SK-N-SH treated with all-trans-retinoic acid at 6 μM for 48 hours (cell line): Measurements from ENCODE around the gene PABPN1L.
A peak's percentile ranks its signal among the peaks of the same experiment; 100 is the strongest.

Experiments
- ATAC-seq: fragments of 200-7000 bp; cut with Tn5 transposase; 3 replicates; pipeline ENCODE4 v1.9.1; 2020; ENCODE audit warnings: mild to moderate bottlenecking, moderate library complexity
- BACH2 ChIP-seq: fragments of 250-450 bp; sonication (Bioruptor Pico); IDR thresholded peaks from 2 replicates; pipeline ENCODE4 v1.9.0; 2021; ENCODE audit warnings: mild to moderate bottlenecking, borderline replicate concordance
- CSDC2 ChIP-seq: fragments of 250-450 bp; sonication (Bioruptor Pico); IDR thresholded peaks from 2 replicates; pipeline ENCODE4 v1.5.0; 2020; ENCODE audit warnings: mild to moderate bottlenecking, moderate library complexity
- CSRNP3 ChIP-seq: fragments of 250-450 bp; sonication (Bioruptor Pico); IDR thresholded peaks from 2 replicates; pipeline ENCODE4 v1.5.1; 2021; ENCODE audit warnings: mild to moderate bottlenecking, moderate library complexity
- ESRRG ChIP-seq: fragments of 250-450 bp; sonication (Bioruptor Pico); IDR thresholded peaks from 2 replicates; pipeline ENCODE4 v1.6.1; 2021; ENCODE audit warnings: mild to moderate bottlenecking
- GLIS3 ChIP-seq: fragments of 250-450 bp; sonication (Bioruptor Pico); IDR thresholded peaks from 2 replicates; pipeline ENCODE4 v1.5.0; 2020; ENCODE audit warnings: mild to moderate bottlenecking, moderate library complexity
- OSR1 ChIP-seq: fragments of 250-450 bp; sonication (Bioruptor Pico); IDR thresholded peaks from 2 replicates; pipeline ENCODE4 v1.8.0; 2022; ENCODE audit warnings: moderate library complexity, mild to moderate bottlenecking, inconsistent platforms
- POU6F1 ChIP-seq: fragments of 250-450 bp; sonication (Bioruptor Pico); IDR thresholded peaks from 2 replicates; pipeline ENCODE4 v1.8.0; 2021; ENCODE audit warnings: low read depth, mild to moderate bottlenecking, moderate library complexity, borderline replicate concordance
- PPARA ChIP-seq: fragments of 250-450 bp; sonication (Bioruptor Pico); IDR thresholded peaks from 2 replicates; pipeline ENCODE4 v1.5.0; 2020; ENCODE audit warnings: mild to moderate bottlenecking, borderline replicate concordance
- RARB ChIP-seq: fragments of 250-450 bp; sonication (Bioruptor Pico); IDR thresholded peaks from 2 replicates; pipeline ENCODE4 v1.8.0; 2021; ENCODE audit warnings: mild to moderate bottlenecking, moderate library complexity
- TOX ChIP-seq: fragments of 250-450 bp; sonication (Bioruptor Pico); IDR thresholded peaks from 2 replicates; pipeline ENCODE4 v1.8.0; 2021; ENCODE audit warnings: mild to moderate bottlenecking, moderate library complexity, borderline replicate concordance
- TSHZ2 ChIP-seq: fragments of 250-450 bp; sonication (Bioruptor Pico); IDR thresholded peaks from 2 replicates; pipeline ENCODE4 v1.5.0; 2020; ENCODE audit warnings: mild to moderate bottlenecking, moderate library complexity
- ZC3H10 ChIP-seq: fragments of 250-450 bp; sonication (Bioruptor Pico); IDR thresholded peaks from 2 replicates; pipeline ENCODE4 v1.5.1; 2021; ENCODE audit warnings: mild to moderate bottlenecking, moderate library complexity
- ZFP3 ChIP-seq: fragments of 250-450 bp; sonication (Bioruptor Pico); IDR thresholded peaks from 2 replicates; pipeline ENCODE4 v1.5.0; 2020; ENCODE audit warnings: mild to moderate bottlenecking, moderate library complexity
- ZFP30 ChIP-seq: fragments of 450-650 bp; formaldehyde crosslinking; IDR thresholded peaks from 2 replicates; pipeline ENCODE4 v1.5.0; 2022; ENCODE audit warnings: mild to moderate bottlenecking, moderate library complexity
- ZNF565 ChIP-seq: fragments of 450-650 bp; formaldehyde crosslinking; conservative IDR thresholded peaks from 2 replicates; pipeline ENCODE4 v1.5.0; 2020; ENCODE audit warnings: low read depth, mild to moderate bottlenecking, moderate library complexity
- ZNF70 ChIP-seq: fragments of 450-650 bp; formaldehyde crosslinking; IDR thresholded peaks from 2 replicates; pipeline ENCODE4 v1.5.0; 2020; ENCODE audit warnings: mild to moderate bottlenecking, moderate library complexity
- ZNF8 ChIP-seq: fragments of 450-650 bp; formaldehyde crosslinking; IDR thresholded peaks from 2 replicates; pipeline ENCODE4 v1.5.0; 2020; ENCODE audit warnings: mild to moderate bottlenecking, moderate library complexity
- TF ChIP-seq, protein P1 (sequence below): fragments of 250-450 bp; sonication (Bioruptor Pico); IDR thresholded peaks from 2 replicates; pipeline ENCODE4 v1.5.1; 2020; ENCODE audit warnings: low read depth, mild to moderate bottlenecking, moderate library complexity
- TF ChIP-seq, protein P2 (sequence below): fragments of 250-450 bp; sonication (Bioruptor Pico); IDR thresholded peaks from 2 replicates; pipeline ENCODE4 v1.8.0; 2020; ENCODE audit warnings: mild to moderate bottlenecking, moderate library complexity, borderline replicate concordance

The PABPN1L gene

DNA sequence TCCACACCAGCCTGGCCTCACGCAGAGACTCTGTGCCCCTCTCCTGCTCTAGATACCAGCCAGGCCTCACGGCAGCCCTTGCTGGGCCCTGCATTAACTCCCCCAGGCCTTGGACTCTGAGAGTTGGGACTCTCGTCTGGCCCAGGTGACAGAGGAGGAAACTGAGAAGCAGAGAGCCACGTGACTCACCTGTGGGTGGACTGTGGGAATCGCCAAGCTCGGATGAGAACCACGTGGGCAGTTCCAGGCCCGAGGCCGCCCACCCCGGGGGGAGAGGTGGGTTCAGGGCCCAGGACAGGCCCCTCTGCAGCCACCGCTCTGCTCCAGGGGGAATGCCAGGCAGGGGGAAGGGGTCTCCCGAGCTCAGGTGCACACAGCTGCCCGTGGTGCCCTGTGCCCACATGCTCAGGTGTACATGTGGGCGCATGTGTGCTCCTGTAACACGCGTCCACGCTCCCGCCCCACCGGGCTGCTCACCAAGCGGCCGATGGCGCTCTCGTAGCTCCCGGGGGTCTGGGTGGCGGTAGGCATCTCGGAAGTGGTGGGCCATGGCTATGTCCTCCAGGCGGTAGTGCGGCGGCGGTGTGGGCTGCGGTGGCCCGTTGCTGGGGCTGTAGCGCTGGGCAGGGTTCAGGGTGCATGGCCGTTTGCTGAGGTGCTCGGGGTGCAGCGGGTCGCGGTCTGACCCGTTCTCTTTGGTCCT lies 18.3 kb upstream of the PABPN1L start:
- ATAC-seq: no peak
- TF ChIP-seq RARB (CRISPR knock-in tag): no peak
- TF ChIP-seq ZFP30: no peak
- TF ChIP-seq ZFP3 (CRISPR knock-in tag): no peak
- no peak for TF ChIP-seq TOX (CRISPR knock-in tag)
- TF ChIP-seq, protein P1, sequence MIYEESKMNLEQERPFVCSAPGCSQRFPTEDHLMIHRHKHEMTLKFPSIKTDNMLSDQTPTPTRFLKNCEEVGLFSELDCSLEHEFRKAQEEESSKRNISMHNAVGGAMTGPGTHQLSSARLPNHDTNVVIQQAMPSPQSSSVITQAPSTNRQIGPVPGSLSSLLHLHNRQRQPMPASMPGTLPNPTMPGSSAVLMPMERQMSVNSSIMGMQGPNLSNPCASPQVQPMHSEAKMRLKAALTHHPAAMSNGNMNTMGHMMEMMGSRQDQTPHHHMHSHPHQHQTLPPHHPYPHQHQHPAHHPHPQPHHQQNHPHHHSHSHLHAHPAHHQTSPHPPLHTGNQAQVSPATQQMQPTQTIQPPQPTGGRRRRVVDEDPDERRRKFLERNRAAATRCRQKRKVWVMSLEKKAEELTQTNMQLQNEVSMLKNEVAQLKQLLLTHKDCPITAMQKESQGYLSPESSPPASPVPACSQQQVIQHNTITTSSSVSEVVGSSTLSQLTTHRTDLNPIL: no peak
- no peak for TF ChIP-seq TSHZ2 (CRISPR knock-in tag)
- TF ChIP-seq ZNF70 (CRISPR knock-in tag): no peak

- ATAC-seq: no peak
Measured at GRCh38 chr16:88883946-88884345, 17.5 kb upstream of the PABPN1L start.

DNA sequence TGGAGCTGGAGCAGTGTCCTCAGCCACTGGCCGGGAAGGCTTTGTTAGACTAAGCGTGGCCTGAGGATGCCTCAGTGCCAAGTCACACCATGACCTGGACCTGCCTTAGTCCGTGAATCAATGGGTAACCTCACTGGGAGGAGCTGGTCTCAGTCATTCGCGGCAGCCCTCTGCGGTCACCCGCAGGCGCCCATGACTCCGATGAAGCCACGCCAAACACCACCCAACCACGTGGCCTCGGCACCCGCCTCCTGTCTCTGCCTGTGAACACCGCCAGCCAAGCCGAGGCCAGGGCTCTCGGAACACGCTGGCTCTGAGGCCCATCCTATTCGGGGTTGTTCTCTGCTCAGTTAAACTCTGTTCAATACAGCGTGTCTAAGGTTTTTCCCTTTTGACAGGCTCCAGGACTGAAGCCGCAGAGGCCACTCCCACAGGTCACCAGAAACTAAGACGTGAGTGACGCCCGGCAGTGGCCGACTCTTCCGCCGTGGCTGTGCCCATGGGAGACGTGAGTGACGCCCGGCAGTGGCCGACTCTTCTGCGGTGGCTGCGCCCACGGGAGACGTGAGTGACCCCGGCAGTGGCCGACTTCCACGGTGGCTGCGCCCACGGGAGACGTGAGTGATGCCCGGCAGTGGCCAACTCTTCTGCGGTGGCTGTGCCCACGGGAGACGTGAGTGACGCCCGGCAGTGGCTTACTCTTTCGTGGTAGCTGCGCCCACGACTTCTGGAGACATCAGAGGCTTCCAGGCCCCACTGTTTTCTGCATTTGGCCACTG lies 16.8 kb upstream of the PABPN1L start:
- TF ChIP-seq RARB (CRISPR knock-in tag) (no peak), CSRNP3 (CRISPR knock-in tag) (no peak), PPARA (CRISPR knock-in tag) (no peak), ESRRG (CRISPR knock-in tag) (no peak), GLIS3 (CRISPR knock-in tag) (no peak), ZNF8 (no peak), OSR1 (no peak), ZNF565 (CRISPR knock-in tag) (no peak)
- no peak for ATAC-seq

More at GRCh38 chr16:88883946-88884345, 17.5 kb upstream of the PABPN1L start:
- TF ChIP-seq, protein P2, sequence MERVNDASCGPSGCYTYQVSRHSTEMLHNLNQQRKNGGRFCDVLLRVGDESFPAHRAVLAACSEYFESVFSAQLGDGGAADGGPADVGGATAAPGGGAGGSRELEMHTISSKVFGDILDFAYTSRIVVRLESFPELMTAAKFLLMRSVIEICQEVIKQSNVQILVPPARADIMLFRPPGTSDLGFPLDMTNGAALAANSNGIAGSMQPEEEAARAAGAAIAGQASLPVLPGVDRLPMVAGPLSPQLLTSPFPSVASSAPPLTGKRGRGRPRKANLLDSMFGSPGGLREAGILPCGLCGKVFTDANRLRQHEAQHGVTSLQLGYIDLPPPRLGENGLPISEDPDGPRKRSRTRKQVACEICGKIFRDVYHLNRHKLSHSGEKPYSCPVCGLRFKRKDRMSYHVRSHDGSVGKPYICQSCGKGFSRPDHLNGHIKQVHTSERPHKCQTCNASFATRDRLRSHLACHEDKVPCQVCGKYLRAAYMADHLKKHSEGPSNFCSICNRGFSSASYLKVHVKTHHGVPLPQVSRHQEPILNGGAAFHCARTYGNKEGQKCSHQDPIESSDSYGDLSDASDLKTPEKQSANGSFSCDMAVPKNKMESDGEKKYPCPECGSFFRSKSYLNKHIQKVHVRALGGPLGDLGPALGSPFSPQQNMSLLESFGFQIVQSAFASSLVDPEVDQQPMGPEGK: no peak
- TF ChIP-seq ZC3H10: no peak
- no peak for TF ChIP-seq GLIS3 (CRISPR knock-in tag)
- TF ChIP-seq RARB (CRISPR knock-in tag): no peak

DNA sequence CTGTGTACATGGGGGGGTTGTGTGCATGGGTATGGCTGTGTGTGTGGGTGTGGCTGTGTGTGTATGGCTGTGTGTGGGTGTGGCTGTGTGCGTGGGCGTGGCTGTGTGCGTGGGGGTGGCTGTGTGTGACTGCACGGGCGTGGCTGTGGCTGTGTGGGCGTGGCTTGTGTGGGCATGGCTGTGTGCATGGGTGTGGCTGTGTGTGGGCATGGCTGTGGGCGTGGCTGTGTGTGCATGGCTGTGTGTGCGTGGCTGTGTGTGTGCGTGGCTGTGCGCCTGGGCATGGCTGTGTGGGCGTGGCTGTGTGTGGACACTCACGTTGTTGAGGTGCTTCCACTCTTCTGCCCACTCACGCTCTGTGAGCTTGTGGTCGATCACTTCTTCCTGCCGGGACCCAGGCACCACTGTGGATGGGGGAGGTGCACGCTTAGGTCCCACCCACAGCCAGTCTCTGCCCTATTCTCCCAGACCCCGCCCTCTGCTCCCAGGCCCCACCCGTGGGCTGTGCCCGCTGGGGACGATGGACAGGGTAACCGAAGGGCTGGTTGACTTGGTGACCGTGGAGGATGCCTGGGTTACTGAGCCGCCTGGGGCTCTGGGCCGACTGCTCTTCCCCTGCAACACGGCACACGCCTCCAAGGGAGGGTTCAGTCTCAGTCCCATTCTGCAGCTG lies 16.0 kb upstream of the PABPN1L start:
- peak; percentile 8; the same call in 2 of the 3 replicates for ATAC-seq
- no peak for TF ChIP-seq ZC3H10
- TF ChIP-seq POU6F1 (CRISPR knock-in tag): no peak
- TF ChIP-seq, protein P1: no peak
- no peak for TF ChIP-seq BACH2 (CRISPR knock-in tag)
- TF ChIP-seq, protein P2: no peak
- TF ChIP-seq ZNF565 (CRISPR knock-in tag): no peak
- no peak for TF ChIP-seq CSDC2 (CRISPR knock-in tag)
- no peak for TF ChIP-seq RARB (CRISPR knock-in tag)
